Activated naive CD4-positive, alpha-beta T cell treated with Interleukin-2 at 50 U/mL for 16 hours (primary cell): ENCODE results near the gene PTRH1.

Experiments
- DNase-seq: peaks from one replicate; pipeline ENCODE4 v3.0.0-alpha.2; 2020

The PTRH1 gene

GRCh38 chr9:127693143-127693542 is 22.3 kb downstream of the PTRH1 start:
- no peak for DNase-seq

- DNase-seq, result no peak
Observed at GRCh38 chr9:127692071-127692470, 23.4 kb downstream of the PTRH1 start.

- DNase-seq, result no peak
Observed at GRCh38 chr9:127690735-127691134, 24.7 kb downstream of the PTRH1 start.

- no peak for DNase-seq
Observed at GRCh38 chr9:127689329-127690000, 26.0 kb downstream of the PTRH1 start.

- no peak for DNase-seq
Observed at GRCh38 chr9:127686461-127687393, 28.7 kb downstream of the PTRH1 start.

- no peak for DNase-seq
Observed at GRCh38 chr9:127684576-127684975, 30.9 kb downstream of the PTRH1 start.

GRCh38 chr9:127683723-127684122 is 31.7 kb downstream of the PTRH1 start:
- DNase-seq, result no peak

GRCh38 chr9:127682351-127683136 is 32.9 kb downstream of the PTRH1 start:
- no peak for DNase-seq

GRCh38 chr9:127680846-127681245 is 34.6 kb downstream of the PTRH1 start:
- no peak for DNase-seq

GRCh38 chr9:127680226-127680625 is 35.2 kb downstream of the PTRH1 start:
- DNase-seq, result no peak

GRCh38 chr9:127679506-127679905 is 36.0 kb downstream of the PTRH1 start:
- no peak for DNase-seq

GRCh38 chr9:127676638-127677037 is 38.8 kb downstream of the PTRH1 start:
- DNase-seq, result no peak

GRCh38 chr9:127673234-127673633 is 42.2 kb downstream of the PTRH1 start:
- no peak for DNase-seq

- no peak for DNase-seq
Observed at GRCh38 chr9:127667906-127668305, 47.6 kb downstream of the PTRH1 start.

GRCh38 chr9:127667127-127667844 is 48.2 kb downstream of the PTRH1 start:
- no peak for DNase-seq

- no peak for DNase-seq
Observed at GRCh38 chr9:127664678-127665507, 50.6 kb downstream of the PTRH1 start.

- DNase-seq, result no peak
Observed at GRCh38 chr9:127664324-127664677, 51.2 kb downstream of the PTRH1 start.
